Stimulated activated naive B cell treated with anti-CD40 and anti-IgM and Interleukin-4, amounts not matched to agents 10 μg/mL and 1 μg/mL and 100 μg/mL, for 72 hours (primary cell): ENCODE measurements around the gene LYRM4.
A peak's percentile ranks its signal among the peaks of the same experiment; 100 is the strongest.

Experiments used
- ATAC-seq, 2 donors: fragments of 150-1000 bp; cut with Tn5 transposase; replicated peaks; 2 replicates each; pipeline ENCODE4 v1.10.0; 2021; ENCODE audit warnings: moderate library complexity in 1 of 2
- DNase-seq: peaks from one replicate; pipeline ENCODE4 v3.0.0; 2021
- H3K27ac Mint-ChIP-seq: one replicate; pipeline ENCODE4 v1.8.0; 2022; ENCODE audit warnings: mild to moderate bottlenecking, mixed read lengths
- H3K27me3 Mint-ChIP-seq, 2 donors: one replicate each; pipeline ENCODE4 v1.8.0; 2022; ENCODE audit warnings: mixed read lengths in 2 of 2
- H3K36me3 Mint-ChIP-seq, 2 donors: one replicate each; pipeline ENCODE4 v1.8.0; 2022; ENCODE audit warnings: mixed read lengths in 2 of 2, mild to moderate bottlenecking in 1 of 2
- H3K4me1 Mint-ChIP-seq, 2 donors: one replicate each; pipeline ENCODE4 v1.8.0; 2022; ENCODE audit warnings: mixed read lengths in 2 of 2, mild to moderate bottlenecking in 1 of 2
- H3K4me3 Mint-ChIP-seq, 2 donors: one replicate each; pipeline ENCODE4 v1.8.0; 2022; ENCODE audit warnings: mild to moderate bottlenecking in 2 of 2, mixed read lengths in 2 of 2, moderate library complexity in 1 of 2
- H3K9me3 Mint-ChIP-seq, 2 donors: one replicate each; pipeline ENCODE4 v1.8.0; 2022; ENCODE audit warnings: mixed read lengths in 2 of 2, mild to moderate bottlenecking in 1 of 2

LYRM4 gene

DNA sequence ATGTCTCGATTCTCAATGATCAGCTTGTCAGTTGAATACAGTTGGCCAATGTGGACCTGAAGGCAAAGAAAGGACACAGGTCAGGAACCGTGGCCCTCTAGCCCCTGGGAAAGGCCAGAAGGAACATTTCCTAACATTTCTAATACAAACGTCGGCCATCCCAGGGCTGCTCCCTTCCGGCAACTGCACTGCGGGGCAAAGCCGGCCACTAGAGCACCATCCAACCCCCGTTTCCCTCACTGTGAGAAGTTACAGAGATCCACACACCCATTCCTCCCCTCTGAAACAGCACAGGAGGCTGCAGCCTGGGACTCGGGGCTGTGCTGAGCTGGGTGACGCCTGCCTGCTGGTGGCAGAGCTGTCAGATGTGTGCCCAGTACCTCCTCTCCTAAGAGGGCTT lies 151.3 kb downstream of the LYRM4 start:
- H3K4me3 Mint-ChIP-seq, result no peak overlapping the region

DNA sequence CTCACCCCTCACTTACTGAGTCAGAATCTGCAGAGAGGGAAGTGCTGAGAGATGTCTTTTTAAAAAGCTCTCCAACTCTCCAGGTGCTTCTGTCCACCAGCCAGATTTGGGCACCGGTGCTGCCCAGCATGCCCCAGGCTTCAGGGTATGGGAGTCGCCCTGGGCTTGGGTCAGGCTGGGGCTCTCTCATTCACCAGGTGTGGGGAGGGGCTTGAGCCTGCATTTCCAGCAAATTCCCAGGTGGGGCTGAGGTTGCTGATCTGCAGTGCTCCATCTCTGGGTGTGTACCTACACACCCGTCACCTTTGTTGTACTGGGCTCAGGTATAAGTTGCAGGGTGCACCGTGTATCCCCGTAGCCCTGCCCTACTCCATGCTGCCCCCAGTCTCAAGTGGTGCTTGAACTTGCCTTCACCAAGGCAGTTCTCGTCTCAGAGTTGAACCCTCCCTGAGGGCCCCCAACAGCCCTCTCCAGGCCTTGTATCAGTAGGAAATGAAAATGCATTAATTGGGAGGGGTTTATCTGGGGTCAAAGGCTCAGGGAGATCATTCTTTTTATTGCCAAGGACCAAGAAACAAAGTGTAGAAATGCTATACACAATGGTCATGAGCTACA lies 152.1 kb downstream of the LYRM4 start:
- Mint-ChIP-seq H3K9me3 (no peaks in the 10 kb centered on the region), H3K4me3 (no peak overlapping the region), H3K36me3 (peaks cover 18 to 59% of the 10 kb centered on the region in 2 donors), H3K4me1 (peaks cover 0 to 5% of the 10 kb centered on the region in 2 donors), H3K27me3 (no peaks in the 10 kb centered on the region), H3K27ac (peak overlapping the region; percentile 39)
- no peak for ATAC-seq
- no peak for DNase-seq

More for the DNA sequence above, 151.3 kb downstream of the LYRM4 start:
- no peak for DNase-seq
- ATAC-seq, result no peak
- no peaks in the 10 kb centered on the region for H3K27me3 Mint-ChIP-seq
- H3K36me3 Mint-ChIP-seq, result peaks cover 18 to 64% of the 10 kb centered on the region in 2 donors
- H3K9me3 Mint-ChIP-seq, result no peaks in the 10 kb centered on the region
- H3K27ac Mint-ChIP-seq, result no peak overlapping the region
- H3K4me1 Mint-ChIP-seq, result peaks cover 0 to 5% of the 10 kb centered on the region in 2 donors

DNA sequence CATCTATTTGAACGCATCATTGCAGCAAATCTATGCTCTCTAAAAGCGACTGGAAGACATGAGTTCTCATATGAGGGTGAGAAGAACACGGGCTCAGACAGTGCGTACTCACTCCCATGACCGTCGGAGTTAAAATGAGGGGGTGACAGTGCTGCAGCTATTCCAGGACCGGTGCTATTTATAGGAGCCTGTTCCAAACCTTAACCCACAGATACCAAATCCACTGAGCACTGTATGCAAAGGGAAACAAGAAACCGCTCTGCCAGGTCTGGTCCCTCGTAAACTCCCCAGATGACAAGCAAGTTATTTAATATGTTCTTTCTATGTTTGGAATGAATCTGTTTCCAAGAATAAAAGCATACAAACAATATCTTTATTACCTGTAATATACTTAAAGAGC lies 152.7 kb downstream of the LYRM4 start:
- Mint-ChIP-seq H3K4me1 (peaks cover 0 to 5% of the 10 kb centered on the region in 2 donors), H3K4me3 (no peak overlapping the region), H3K27ac (no peak overlapping the region), H3K27me3 (no peaks in the 10 kb centered on the region), H3K9me3 (no peaks in the 10 kb centered on the region), H3K36me3 (peaks cover 15 to 53% of the 10 kb centered on the region in 2 donors)
- DNase-seq (no peak), ATAC-seq (no peak)

DNA sequence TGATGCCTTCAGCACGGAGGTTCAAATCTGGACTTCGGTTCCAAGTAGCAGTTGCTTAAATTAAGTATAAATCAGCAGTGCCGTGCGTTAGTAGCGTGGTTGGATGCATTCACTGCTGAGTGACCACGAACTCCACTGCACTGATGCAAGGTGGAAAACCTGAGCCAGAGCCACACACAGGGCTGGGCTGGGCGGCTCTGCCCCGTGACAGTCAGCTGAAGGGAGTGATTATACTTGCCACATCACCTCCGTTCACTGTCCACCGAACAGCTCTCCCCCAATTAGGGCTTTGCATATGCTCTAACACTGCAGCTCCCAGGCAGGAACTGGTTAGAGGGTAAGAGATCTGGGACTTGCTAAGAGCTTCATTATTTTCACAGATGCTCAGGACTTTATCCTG lies 153.4 kb downstream of the LYRM4 start:
- peaks cover 15 to 46% of the 10 kb centered on the region in 2 donors for H3K36me3 Mint-ChIP-seq
- no peaks in the 10 kb centered on the region for H3K27me3 Mint-ChIP-seq
- no peak for DNase-seq
- H3K9me3 Mint-ChIP-seq, result no peaks in the 10 kb centered on the region
- no peak overlapping the region for H3K4me3 Mint-ChIP-seq
- ATAC-seq, result peak in 1 of 2 donors; percentile 47
- no peak overlapping the region for H3K27ac Mint-ChIP-seq
- no peaks in the 10 kb centered on the region for H3K4me1 Mint-ChIP-seq

DNA sequence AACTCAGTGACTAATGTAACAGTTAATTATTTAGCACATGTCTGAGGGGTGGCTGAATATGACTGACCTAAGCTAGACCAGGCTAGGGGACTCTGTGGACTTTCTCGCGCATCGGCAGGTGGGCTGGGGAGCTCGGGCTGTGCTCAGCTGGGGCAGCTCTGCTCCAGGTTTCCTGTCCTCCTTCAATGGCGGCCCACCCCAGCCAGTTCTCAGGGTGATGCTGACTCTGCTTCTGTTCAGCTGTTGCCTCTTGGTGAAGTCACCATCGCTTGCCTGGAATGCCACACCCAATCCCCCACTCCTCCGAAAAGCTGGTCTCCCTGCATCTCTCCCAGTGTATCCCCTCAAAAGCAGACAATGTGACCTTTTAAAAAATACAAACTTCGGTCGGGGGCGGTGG lies 155.6 kb downstream of the LYRM4 start:
- H3K4me1 Mint-ChIP-seq, result no peaks in the 10 kb centered on the region
- DNase-seq (no peak), ATAC-seq (no peak)
- H3K36me3 Mint-ChIP-seq, result peaks cover 5 to 33% of the 10 kb centered on the region in 2 donors
- H3K4me3 Mint-ChIP-seq, result no peak overlapping the region
- no peaks in the 10 kb centered on the region for H3K9me3 Mint-ChIP-seq
- no peak overlapping the region for H3K27ac Mint-ChIP-seq
- H3K27me3 Mint-ChIP-seq, result no peaks in the 10 kb centered on the region

DNA sequence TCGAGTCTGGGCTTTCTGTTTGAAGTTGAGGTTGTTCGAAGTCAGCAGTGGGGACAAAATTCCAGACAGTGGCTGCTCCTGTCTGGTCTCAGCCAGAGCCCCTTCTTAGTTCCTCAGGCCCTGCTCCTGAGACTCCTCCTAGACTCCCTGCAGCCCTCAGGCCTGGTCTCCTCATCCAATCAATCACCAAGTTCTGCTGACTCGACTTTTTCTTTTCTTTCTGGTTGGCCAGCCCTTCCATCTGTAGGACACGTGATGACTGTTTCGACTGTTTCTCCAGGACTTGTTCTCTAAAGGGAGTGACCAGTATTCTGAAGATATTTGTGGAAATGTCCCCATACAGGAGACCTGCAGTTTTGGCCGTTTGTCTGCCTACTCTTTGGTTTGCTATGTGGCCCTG lies 156.1 kb downstream of the LYRM4 start:
- no peak for ATAC-seq
- Mint-ChIP-seq H3K9me3 (no peaks in the 10 kb centered on the region), H3K27ac (peak overlapping the region; percentile 25), H3K4me3 (no peak overlapping the region), H3K36me3 (peaks cover 4 to 32% of the 10 kb centered on the region in 2 donors), H3K4me1 (no peaks in the 10 kb centered on the region), H3K27me3 (no peaks in the 10 kb centered on the region)
- DNase-seq, result no peak

DNA sequence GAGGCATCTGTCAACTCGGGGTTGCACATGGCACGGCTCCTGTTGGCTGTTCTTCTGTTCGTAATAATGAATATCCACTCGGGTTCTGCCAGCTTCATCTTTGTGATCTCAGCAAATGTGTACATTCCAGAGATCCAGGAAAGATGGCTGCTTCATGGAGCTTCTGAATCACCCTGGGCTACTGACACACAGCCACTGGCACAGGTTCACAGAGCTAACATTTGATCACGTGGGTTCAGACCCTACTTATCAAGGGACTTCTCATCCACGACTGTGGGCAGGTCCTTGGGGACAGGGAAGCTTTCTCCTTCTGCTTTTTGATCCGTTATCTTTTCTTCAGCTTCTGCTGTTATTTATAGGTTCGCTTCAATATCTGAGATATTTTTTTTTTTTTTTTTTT lies 157.5 kb downstream of the LYRM4 start:
- Mint-ChIP-seq H3K4me1 (no peaks in the 10 kb centered on the region), H3K36me3 (peaks cover 6 to 28% of the 10 kb centered on the region in 2 donors)

DNA sequence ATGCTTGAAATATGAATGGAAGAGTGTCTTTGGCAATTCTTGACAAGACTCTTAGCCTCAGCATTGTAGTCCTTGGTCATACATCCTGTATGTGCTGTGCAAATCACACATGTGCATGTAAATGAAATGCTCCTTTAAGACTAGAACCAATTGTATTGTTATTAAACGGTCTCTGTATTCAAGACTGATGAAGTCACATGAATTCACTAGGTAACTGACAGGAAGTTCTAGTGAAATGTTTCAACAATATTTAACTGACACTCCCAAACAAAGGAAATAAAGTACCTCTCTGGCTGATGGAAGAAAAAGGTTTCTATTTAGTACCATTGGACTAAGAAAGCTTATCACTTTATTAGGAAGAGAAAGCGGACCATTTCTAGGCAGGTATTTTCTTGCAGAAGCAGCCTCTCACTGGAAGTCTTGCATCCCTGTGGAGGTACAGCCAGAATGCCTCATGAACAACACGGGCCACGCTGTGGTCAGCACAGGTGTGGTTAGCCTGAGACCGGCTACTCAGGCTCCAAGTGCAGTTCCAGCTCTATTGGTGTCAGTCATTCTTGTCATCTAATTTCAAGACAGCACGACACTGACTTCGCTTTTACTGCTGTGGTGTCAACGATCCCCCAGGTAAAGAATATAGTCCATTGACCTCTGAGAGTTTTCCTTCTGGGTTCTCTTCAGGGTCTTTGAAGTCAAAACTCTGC lies 158.3 kb downstream of the LYRM4 start:
- H3K27ac Mint-ChIP-seq, result no peak overlapping the region
- H3K9me3 Mint-ChIP-seq, result no peaks in the 10 kb centered on the region
- ATAC-seq (no peak), DNase-seq (no peak)
- no peaks in the 10 kb centered on the region for H3K27me3 Mint-ChIP-seq
- H3K4me1 Mint-ChIP-seq, result no peaks in the 10 kb centered on the region
- no peak overlapping the region for H3K4me3 Mint-ChIP-seq
- peaks cover 5 to 28% of the 10 kb centered on the region in 2 donors for H3K36me3 Mint-ChIP-seq

More for the DNA sequence above, 157.5 kb downstream of the LYRM4 start:
- ATAC-seq (no peak), DNase-seq (no peak)
- H3K27ac Mint-ChIP-seq, result no peak overlapping the region
- no peaks in the 10 kb centered on the region for H3K9me3 Mint-ChIP-seq
- H3K4me3 Mint-ChIP-seq, result no peak overlapping the region
- no peaks in the 10 kb centered on the region for H3K27me3 Mint-ChIP-seq

DNA sequence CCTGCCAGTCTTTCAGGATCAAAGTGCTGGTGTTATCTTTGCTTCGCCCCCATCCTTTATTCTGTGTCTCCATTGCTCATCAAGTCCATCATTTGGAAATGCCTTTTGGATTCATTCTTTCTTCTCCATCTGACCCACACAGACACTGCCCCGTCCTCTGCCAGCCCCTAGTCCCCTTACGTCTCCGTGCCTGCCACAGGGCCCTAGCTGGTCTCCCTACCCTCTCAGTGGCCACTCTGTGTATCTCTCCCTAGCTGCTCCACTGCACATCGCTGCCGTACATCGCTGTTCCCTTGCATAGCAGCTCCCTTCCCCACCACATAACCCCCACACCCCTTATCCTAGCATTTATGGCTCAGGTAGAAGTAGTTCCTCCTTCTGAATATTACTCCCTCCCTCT lies 159.9 kb downstream of the LYRM4 start:
- Mint-ChIP-seq H3K36me3 (peaks cover 2 to 17% of the 10 kb centered on the region in 2 donors), H3K4me3 (no peak overlapping the region), H3K27me3 (no peaks in the 10 kb centered on the region), H3K4me1 (no peaks in the 10 kb centered on the region), H3K9me3 (no peaks in the 10 kb centered on the region), H3K27ac (no peak overlapping the region)
- no peak for ATAC-seq
- DNase-seq, result no peak

DNA sequence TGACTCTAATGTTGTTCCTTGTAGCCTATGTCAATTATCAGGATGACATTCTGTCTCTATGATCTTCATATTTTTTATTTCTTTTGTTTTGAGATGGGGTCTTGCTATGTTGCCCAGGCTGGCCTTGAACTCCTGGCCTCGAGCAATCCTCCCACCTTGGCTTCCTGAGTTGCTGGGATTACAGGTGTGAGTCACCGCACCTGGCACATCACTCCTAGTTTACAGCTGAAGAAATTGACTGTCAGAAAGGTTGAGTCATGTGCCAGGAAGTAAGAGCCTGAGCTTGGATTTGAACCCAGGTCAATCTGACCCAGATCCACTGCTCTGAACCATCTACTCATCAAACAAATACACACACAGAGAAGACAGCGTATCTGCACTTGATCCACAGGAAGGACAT lies 161.2 kb downstream of the LYRM4 start:
- no peaks in the 10 kb centered on the region for H3K27me3 Mint-ChIP-seq
- no peak overlapping the region for H3K4me3 Mint-ChIP-seq
- no peak for DNase-seq
- peaks cover 0 to 1% of the 10 kb centered on the region in 2 donors for H3K4me1 Mint-ChIP-seq
- no peak overlapping the region for H3K27ac Mint-ChIP-seq
- no peak for ATAC-seq
- H3K9me3 Mint-ChIP-seq, result no peaks in the 10 kb centered on the region
- H3K36me3 Mint-ChIP-seq, result peaks cover 2 to 9% of the 10 kb centered on the region in 2 donors

DNA sequence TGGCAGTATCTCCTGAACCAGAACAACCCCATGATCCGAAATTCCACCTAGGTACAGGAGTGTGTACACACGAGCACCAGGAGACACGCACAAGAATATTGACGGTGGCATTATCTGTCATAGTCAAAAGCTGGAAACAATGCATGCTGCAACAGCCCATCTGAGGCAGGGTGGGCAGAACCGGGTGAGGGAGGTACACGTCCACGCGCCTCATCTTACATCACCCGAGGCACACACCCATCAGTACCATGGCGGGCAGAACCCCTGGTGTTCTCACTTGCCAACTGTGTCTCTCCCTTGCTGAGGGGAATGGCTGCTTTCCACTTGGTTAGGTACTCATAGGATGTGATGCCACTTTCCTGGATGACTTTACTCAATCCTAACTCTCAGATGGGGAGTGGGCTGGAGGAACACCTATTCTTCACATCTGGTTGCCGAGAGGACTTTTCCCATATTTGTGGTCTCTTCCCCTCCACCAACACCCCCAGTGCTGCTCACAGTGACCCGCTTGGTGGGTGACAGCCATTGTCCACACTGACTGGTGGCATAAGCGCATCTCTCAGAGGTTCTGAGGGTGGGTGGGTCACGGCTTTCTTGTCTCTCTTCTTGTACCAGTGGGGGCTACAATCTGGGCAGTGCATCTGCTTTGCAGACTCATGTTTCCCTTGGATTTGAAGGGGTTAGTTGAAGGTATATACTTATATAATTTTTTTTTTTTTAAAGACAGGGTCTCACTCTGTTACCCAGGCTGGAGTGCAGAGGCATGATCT lies 162.1 kb downstream of the LYRM4 start:
- peaks cover 0 to 1% of the 10 kb centered on the region in 2 donors for H3K4me1 Mint-ChIP-seq
- no peak overlapping the region for H3K4me3 Mint-ChIP-seq
- no peak for ATAC-seq
- no peak for DNase-seq
- H3K9me3 Mint-ChIP-seq, result no peaks in the 10 kb centered on the region
- no peaks in the 10 kb centered on the region for H3K27me3 Mint-ChIP-seq
- no peak overlapping the region for H3K27ac Mint-ChIP-seq
- peaks cover 2 to 9% of the 10 kb centered on the region in 2 donors for H3K36me3 Mint-ChIP-seq

DNA sequence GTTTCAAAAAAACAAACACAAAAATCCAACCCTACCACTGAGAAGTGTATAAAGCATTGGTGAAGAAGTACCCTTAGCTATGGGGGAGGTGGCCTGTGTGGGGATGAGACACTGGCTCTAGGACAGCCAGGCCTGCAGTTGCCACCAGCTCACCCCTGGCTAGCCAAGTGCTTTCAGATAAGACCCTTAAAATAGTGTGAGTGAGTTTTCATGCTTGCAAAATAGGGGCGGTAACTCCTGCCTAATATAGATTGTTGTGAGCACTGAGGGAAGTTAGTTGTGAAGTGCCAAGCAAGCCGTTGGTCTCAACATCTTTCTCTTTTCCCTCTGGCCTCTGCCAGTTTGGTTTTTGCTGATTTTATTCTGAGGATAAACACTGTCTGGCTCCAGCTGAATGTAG lies 164.3 kb downstream of the LYRM4 start:
- H3K9me3 Mint-ChIP-seq, result no peaks in the 10 kb centered on the region
- no peaks in the 10 kb centered on the region for H3K27me3 Mint-ChIP-seq
- H3K4me1 Mint-ChIP-seq, result peaks cover 5 to 6% of the 10 kb centered on the region in 2 donors
- H3K27ac Mint-ChIP-seq, result no peak overlapping the region
- no peak for ATAC-seq
- H3K4me3 Mint-ChIP-seq, result no peak overlapping the region
- peaks cover 2 to 6% of the 10 kb centered on the region in 2 donors for H3K36me3 Mint-ChIP-seq
- no peak for DNase-seq

DNA sequence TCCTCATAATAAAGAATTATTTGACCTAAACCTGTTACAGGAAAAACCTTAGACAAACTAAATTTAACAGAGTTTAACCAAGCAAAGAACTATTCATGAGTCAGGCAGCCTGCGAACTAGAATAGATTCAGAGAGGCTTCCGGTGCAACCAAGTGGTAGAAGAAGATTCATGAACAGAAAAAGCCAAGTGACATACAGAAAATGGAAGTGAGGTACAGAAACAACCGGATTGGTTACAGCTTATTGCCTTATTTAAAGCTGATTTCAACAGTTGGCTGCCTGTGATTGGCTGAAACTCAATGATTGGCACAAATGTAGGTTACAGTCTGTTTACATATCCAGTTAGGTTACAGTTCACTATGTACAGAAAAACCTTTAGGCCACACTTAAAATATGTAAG lies 165.5 kb downstream of the LYRM4 start:
- H3K27ac Mint-ChIP-seq, result no peak overlapping the region
- H3K27me3 Mint-ChIP-seq, result no peaks in the 10 kb centered on the region

DNA sequence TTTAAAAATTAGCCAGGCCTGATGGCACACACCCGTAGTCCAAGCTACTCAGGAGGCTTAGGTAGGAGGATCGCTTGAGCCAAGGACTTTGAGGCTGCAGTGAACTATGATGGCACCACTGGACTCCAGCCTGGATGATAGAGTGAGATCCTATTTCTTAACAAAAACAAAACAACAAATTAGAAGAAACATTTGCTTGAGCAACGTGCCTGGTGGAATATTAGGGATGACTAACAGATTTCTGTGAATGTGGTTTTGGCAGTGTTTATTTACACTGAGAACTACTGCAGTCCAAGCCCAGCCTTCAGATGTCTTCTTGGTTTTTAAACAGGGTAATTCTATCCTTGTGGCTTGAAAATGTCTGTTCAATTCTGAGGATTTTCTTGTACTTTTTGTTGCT lies 166.4 kb downstream of the LYRM4 start:
- Mint-ChIP-seq H3K4me3 (no peak overlapping the region), H3K27ac (peak overlapping the region; percentile 20), H3K36me3 (peaks cover 0 to 2% of the 10 kb centered on the region in 2 donors), H3K4me1 (peaks cover 8 to 13% of the 10 kb centered on the region in 2 donors), H3K27me3 (no peaks in the 10 kb centered on the region), H3K9me3 (no peaks in the 10 kb centered on the region)
- DNase-seq, result no peak
- ATAC-seq, result no peak

More for the DNA sequence above, 165.5 kb downstream of the LYRM4 start:
- H3K4me1 Mint-ChIP-seq, result peaks cover 8 to 13% of the 10 kb centered on the region in 2 donors
- H3K4me3 Mint-ChIP-seq, result no peak overlapping the region
- ATAC-seq (peak; percentile 61 to 72), DNase-seq (no peak)
- no peaks in the 10 kb centered on the region for H3K9me3 Mint-ChIP-seq
- H3K36me3 Mint-ChIP-seq, result peaks cover 2 to 6% of the 10 kb centered on the region in 2 donors
